CD14-positive monocyte (primary cell): ENCODE data around the gene WDR43. TPM values are rescaled to one million over a fixed set of nuclear protein-coding genes. Genes with fewer than 3 reads are reported as not detected.
"Not testable (repeated sequence)": the region's sequence is repeated elsewhere in the genome, so short reads cannot be mapped to it uniquely, and the experiment has no call there.

Experiments used
- DNase-seq, 3 donors: peaks; one replicate each; pipeline ENCODE4 v3.0.0-alpha.2; 2011 to 2022
- H2AFZ ChIP-seq: 2 replicates; pipeline ENCODE4 v1.6.0; 2012; ENCODE audit warnings: mild to moderate bottlenecking, low read depth, low read length, inconsistent platforms; ENCODE audit not compliant: insufficient read depth, poor library complexity, severe bottlenecking
- H3K27ac ChIP-seq, 2 donors: 1 replicate in 1 of 2; 2 replicates in 1 of 2; pipeline ENCODE4 v1.5.1; 2012 to 2013; ENCODE audit warnings: low read length in 2 of 2, control low read depth in 1 of 2, inconsistent platforms in 1 of 2, low read depth in 1 of 2, mild to moderate bottlenecking in 1 of 2
- H3K27me3 ChIP-seq, 2 donors: one replicate each; pipeline versions ENCODE4 v1.6.0 to v1.6.1; 2011 to 2013; ENCODE audit warnings: low read length in 2 of 2; ENCODE audit not compliant: control insufficient read depth in 2 of 2, insufficient read depth in 2 of 2
- H3K36me3 ChIP-seq, 2 donors: replicated peaks in 1 of 2; 1 replicate in 1 of 2; 2 replicates in 1 of 2; pipeline versions ENCODE4 v1.5.1 to v1.6.1; 2012 to 2013; ENCODE audit warnings: low read length in 2 of 2, control low read depth in 1 of 2, inconsistent platforms in 1 of 2, mild to moderate bottlenecking in 1 of 2; ENCODE audit not compliant: insufficient read depth in 2 of 2, control insufficient read depth in 1 of 2
- H3K4me1 ChIP-seq, 2 donors: 1 replicate in 1 of 2; 2 replicates in 1 of 2; pipeline versions ENCODE4 v1.5.1 to v1.6.1; 2012 to 2013; ENCODE audit warnings: low read length in 2 of 2, control low read depth in 1 of 2, inconsistent platforms in 1 of 2, mild to moderate bottlenecking in 1 of 2, moderate library complexity in 1 of 2; ENCODE audit not compliant: insufficient read depth in 2 of 2, control insufficient read depth in 1 of 2
- H3K4me2 ChIP-seq: replicated peaks from 2 replicates; pipeline ENCODE3; 2012; ENCODE audit warnings: low read length, moderate library complexity, mild to moderate bottlenecking; ENCODE audit not compliant: poor library complexity, severe bottlenecking; ENCODE audit errors: extremely low read depth
- H3K4me3 ChIP-seq, 3 experiments: fragments of 200-600 bp in 1 of 3; sonication (generic) in 1 of 3; replicated peaks in 1 of 3; 1 replicate in 2 of 3; 2 replicates in 1 of 3; pipeline ENCODE4 v1.5.1; 2011 to 2013; ENCODE audit warnings: low read length in 3 of 3, mild to moderate bottlenecking in 3 of 3, control low read depth in 2 of 3, low read depth in 2 of 3, inconsistent platforms in 1 of 3, moderate library complexity in 1 of 3
- H3K79me2 ChIP-seq: 2 replicates; pipeline ENCODE4 v1.6.0; 2012; ENCODE audit warnings: mild to moderate bottlenecking, control low read depth, inconsistent platforms, low read length, moderate library complexity; ENCODE audit not compliant: insufficient read depth
- H3K9ac ChIP-seq: 2 replicates; pipeline ENCODE4 v1.6.0; 2017; ENCODE audit warnings: low read length, mild to moderate bottlenecking; ENCODE audit not compliant: insufficient read depth, poor library complexity, severe bottlenecking
- H3K9me3 ChIP-seq, 2 donors: replicated peaks in 1 of 2; 1 replicate in 1 of 2; 2 replicates in 1 of 2; pipeline versions ENCODE4 v1.5.1 to v1.6.1; 2012 to 2013; ENCODE audit warnings: low read length in 2 of 2, control low read depth in 1 of 2; ENCODE audit not compliant: control insufficient read depth in 1 of 2, insufficient read depth in 1 of 2
- H4K20me1 ChIP-seq: 2 replicates; pipeline ENCODE4 v1.6.0; 2012; ENCODE audit warnings: mild to moderate bottlenecking, low read length, control low read depth, moderate library complexity; ENCODE audit not compliant: insufficient read depth
- H3K27ac Mint-ChIP-seq, 7 donors: one replicate each; pipeline ENCODE4 v1.8.0; 2020; ENCODE audit warnings: mild to moderate bottlenecking in 7 of 7, mixed read lengths in 7 of 7, moderate library complexity in 6 of 7, inconsistent platforms in 2 of 7
- H3K27me3 Mint-ChIP-seq, 3 donors: one replicate each; pipeline ENCODE4 v1.8.0; 2021 to 2022; ENCODE audit warnings: low read depth in 3 of 3, mild to moderate bottlenecking in 3 of 3, mixed read lengths in 3 of 3, moderate library complexity in 3 of 3, inconsistent platforms in 1 of 3
- H3K36me3 Mint-ChIP-seq, 2 donors: one replicate each; pipeline ENCODE4 v1.8.0; 2020; ENCODE audit warnings: mixed read lengths in 2 of 2, inconsistent platforms in 1 of 2, mild to moderate bottlenecking in 1 of 2
- H3K4me1 Mint-ChIP-seq: one replicate; pipeline ENCODE4 v1.8.0; 2020; ENCODE audit warnings: mild to moderate bottlenecking, mixed read lengths
- H3K4me3 Mint-ChIP-seq, 2 donors: one replicate each; pipeline ENCODE4 v1.8.0; 2020; ENCODE audit warnings: mild to moderate bottlenecking in 2 of 2, mixed read lengths in 2 of 2, moderate library complexity in 1 of 2
- H3K9me3 Mint-ChIP-seq, 7 donors: one replicate each; pipeline ENCODE4 v1.8.0; 2020 to 2022; ENCODE audit warnings: mixed read lengths in 7 of 7, mild to moderate bottlenecking in 6 of 7, moderate library complexity in 6 of 7, inconsistent platforms in 2 of 7
- WGBS: methylation state at CpG from one replicate; pipeline ENCODE4 v1.1.5; 2013; ENCODE audit warnings: missing lambda C conversion rate; ENCODE audit not compliant: insufficient coverage; 5-methylcytosine and 5-hydroxymethylcytosine counted together
- intact Hi-C, 2 donors: fragments of 100-400 bp; cut with micrococcal nuclease; formaldehyde crosslinking; loops; one replicate each; pipeline versions ENCODE4 v1.15.0 to v1.15.1; 2023
- polyA plus RNA-seq, 3 donors: library from polyadenylated mRNA; depleted of rRNA in 1 of 3; unstranded in 2 of 3; stranded (reverse) in 1 of 3; fragments of 300-500 nt in 2 of 3; fragments of >200 nt in 1 of 3; fragmentation: Illumina TruSeq in 2 of 3; gene quantifications; 1 replicate in 2 of 3; 2 replicates in 1 of 3; pipeline ENCODE4 v1.2.3, GENCODE V29; 2012 to 2021
- TF ChIP-seq, protein P1 (sequence below): fragments of 200-600 bp; IDR thresholded peaks from one replicate; pipeline ENCODE4 v1.8.0; 2022; ENCODE audit warnings: antibody characterized with exemption, mild to moderate bottlenecking

WDR43 gene
- polyA plus RNA-seq, 3 donors: 12.2 to 19.2 (median 16.1) TPM

DNA sequence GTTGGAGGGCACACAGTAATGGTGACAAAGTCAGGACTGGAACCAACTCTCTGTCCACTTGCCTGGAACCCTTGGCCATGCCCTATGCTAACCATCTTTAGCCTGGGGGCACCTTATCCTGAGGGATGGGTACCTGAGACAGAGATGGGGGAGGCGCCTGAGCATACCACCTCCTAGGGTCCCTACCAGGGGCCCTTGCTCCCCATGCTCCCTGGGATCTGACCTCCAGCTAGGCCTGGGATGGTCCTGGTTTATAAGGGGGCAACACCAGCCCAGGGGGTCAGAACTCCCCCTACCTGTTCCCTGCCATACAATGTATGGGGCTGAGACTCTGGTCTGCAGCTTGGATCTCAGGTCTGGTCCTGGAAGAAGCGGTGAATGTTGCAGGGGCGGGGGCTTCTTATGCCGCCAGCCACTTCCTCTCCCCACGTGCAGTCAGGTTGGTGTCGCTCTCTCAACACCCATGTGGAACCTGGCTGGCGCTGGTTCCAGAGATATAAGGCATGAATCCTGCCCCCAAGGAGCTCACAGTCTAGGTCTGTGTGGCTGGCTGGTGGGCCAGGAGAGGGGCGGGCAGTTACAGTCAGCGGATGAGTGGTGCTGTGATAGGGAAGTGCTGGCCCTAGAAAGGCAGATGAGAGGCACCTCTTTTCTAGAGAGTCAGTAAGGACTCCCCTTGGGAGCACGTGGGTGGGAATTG, 82.9 kb downstream of the WDR43 start:
- peaks cover 6% of the 10 kb centered on the region for H3K4me1 Mint-ChIP-seq
- Histone ChIP-seq H3K36me3 (no peaks in the 10 kb centered on the region), H2AFZ (no peak overlapping the region), H3K9ac (no peak overlapping the region), H3K79me2 (no peaks in the 10 kb centered on the region), H3K27me3 (no peaks in the 10 kb centered on the region), H3K4me3 (no peak overlapping the region), H3K4me1 (peaks cover 0 to 7% of the 10 kb centered on the region in 2 donors), H4K20me1 (no peaks in the 10 kb centered on the region), H3K4me2 (no peak overlapping the region), H3K27ac (no peak overlapping the region), H3K9me3 (peaks cover 0 to 4% of the 10 kb centered on the region in 2 donors)
- no peak for DNase-seq
- WGBS: 92% methylated on average over 3 of the region's 10 CpGs
- TF ChIP-seq, protein P1, sequence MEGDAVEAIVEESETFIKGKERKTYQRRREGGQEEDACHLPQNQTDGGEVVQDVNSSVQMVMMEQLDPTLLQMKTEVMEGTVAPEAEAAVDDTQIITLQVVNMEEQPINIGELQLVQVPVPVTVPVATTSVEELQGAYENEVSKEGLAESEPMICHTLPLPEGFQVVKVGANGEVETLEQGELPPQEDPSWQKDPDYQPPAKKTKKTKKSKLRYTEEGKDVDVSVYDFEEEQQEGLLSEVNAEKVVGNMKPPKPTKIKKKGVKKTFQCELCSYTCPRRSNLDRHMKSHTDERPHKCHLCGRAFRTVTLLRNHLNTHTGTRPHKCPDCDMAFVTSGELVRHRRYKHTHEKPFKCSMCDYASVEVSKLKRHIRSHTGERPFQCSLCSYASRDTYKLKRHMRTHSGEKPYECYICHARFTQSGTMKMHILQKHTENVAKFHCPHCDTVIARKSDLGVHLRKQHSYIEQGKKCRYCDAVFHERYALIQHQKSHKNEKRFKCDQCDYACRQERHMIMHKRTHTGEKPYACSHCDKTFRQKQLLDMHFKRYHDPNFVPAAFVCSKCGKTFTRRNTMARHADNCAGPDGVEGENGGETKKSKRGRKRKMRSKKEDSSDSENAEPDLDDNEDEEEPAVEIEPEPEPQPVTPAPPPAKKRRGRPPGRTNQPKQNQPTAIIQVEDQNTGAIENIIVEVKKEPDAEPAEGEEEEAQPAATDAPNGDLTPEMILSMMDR: no peak
- peaks cover 0 to 9% (median 3%) of the 10 kb centered on the region in 7 donors for H3K9me3 Mint-ChIP-seq
- H3K4me3 Mint-ChIP-seq: peak overlapping the region in 1 of 2 donors; percentile 20
- H3K27ac Mint-ChIP-seq: peak overlapping the region in 1 of 7 donors; percentile 40
- intact Hi-C loops: loop anchor here in 1 of 2 donors (10.0 kb wide), 1 partner anchor 867 kb away; no protein-coding TSS in a partner anchor
- H3K27me3 Mint-ChIP-seq: peaks cover 0 to 3% (median 0%) of the 10 kb centered on the region in 3 donors
- no peaks in the 10 kb centered on the region for H3K36me3 Mint-ChIP-seq

DNA sequence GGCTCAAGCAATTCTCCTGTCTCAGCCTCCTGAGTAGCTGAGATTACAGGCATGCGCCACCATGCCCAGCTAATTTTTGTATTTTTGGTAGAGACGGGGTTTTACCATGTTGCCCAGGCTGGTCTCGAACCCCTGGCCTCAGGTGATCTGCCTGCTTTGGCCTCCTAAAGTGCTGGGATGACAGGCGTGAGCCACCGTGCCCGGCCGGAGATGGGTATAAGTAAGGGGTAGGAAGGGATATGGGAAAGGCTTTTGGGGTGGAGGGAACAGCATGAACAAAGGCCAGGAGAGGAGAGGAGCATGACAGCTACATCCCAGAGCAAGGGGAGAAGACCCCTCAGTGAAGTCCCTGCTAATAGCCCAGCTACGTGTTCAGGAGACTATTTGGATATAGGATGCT, 83.5 kb downstream of the WDR43 start:
- not testable (repeated sequence) for H3K4me3 Mint-ChIP-seq, H3K4me3 ChIP-seq, H3K4me1 Mint-ChIP-seq, H3K36me3 Mint-ChIP-seq, H3K27me3 ChIP-seq, H2AFZ ChIP-seq, H3K4me2 ChIP-seq, H3K27ac ChIP-seq, H3K9me3 ChIP-seq, DNase-seq, H3K9me3 Mint-ChIP-seq, H3K27me3 Mint-ChIP-seq, H3K27ac Mint-ChIP-seq, H3K9ac ChIP-seq, H3K79me2 ChIP-seq, H3K36me3 ChIP-seq, H4K20me1 ChIP-seq, H3K4me1 ChIP-seq
- 99% methylated on average over 6 of the region's 8 CpGs for WGBS
- intact Hi-C loops: loop anchor here in 1 of 2 donors (10.0 kb wide), 1 partner anchor 867 kb away; no protein-coding TSS in a partner anchor
